ENCODE results near the gene OR7A5.
A peak's percentile ranks its signal among the peaks of the same experiment; 100 is the strongest.

DNA sequence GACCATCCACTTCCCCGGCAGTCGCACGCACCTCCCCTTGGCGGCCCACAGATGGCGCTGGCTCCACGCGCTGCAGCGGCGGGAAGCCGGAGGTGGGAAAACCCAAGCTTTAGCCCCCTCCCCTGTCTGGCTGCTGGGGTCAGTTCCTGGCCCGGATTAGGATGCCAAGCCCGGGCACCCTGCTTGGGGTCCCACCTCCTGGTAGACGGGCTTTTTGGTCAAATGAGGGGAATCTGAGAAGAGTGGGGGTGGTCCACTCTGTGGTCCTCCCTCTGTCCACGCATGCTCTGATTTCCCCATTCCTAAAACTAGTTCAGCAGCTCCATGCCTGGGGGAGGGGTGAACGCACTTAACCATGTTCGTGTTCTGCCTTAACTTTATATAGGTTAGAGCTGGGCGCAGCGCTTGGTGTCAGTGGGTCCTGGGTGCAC lies 48.5 kb downstream of the OR7A5 start:
- TF ChIP-seq, protein P1, sequence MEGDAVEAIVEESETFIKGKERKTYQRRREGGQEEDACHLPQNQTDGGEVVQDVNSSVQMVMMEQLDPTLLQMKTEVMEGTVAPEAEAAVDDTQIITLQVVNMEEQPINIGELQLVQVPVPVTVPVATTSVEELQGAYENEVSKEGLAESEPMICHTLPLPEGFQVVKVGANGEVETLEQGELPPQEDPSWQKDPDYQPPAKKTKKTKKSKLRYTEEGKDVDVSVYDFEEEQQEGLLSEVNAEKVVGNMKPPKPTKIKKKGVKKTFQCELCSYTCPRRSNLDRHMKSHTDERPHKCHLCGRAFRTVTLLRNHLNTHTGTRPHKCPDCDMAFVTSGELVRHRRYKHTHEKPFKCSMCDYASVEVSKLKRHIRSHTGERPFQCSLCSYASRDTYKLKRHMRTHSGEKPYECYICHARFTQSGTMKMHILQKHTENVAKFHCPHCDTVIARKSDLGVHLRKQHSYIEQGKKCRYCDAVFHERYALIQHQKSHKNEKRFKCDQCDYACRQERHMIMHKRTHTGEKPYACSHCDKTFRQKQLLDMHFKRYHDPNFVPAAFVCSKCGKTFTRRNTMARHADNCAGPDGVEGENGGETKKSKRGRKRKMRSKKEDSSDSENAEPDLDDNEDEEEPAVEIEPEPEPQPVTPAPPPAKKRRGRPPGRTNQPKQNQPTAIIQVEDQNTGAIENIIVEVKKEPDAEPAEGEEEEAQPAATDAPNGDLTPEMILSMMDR (IDR thresholded peaks at IDR 0.05) = peak; percentile 76
- no peak for TF ChIP-seq ZFX (IDR thresholded peaks at IDR 0.05; ENCODE audit: borderline replicate concordance)

Measured in 22Rv1 (cell line).